ENCODE measurements around the gene TRABD. TPM values are rescaled to one million over a fixed set of nuclear protein-coding genes. Genes with fewer than 3 reads are reported as not detected.
"Not testable (repeated sequence)": the region's sequence is repeated elsewhere in the genome, so short reads cannot be mapped to it uniquely, and the experiment has no call there.

Gene TRABD
- 10 to 100 TPM; 17.1 to 20.7 (median 17.8) TPM for polyA plus RNA-seq (ENCODE audit: insufficient read length in 3 of 3)

- DNase-seq (ENCODE audit: low read depth in 3 of 3, low spot score in 2 of 3), result peak in 2 of 3 donors; percentile 60 to 68
Measured at GRCh38 chr22:50185375-50186087, at the start of gene TRABD. Gene TRABD (plus strand): TSS chr22:50185913. CDS start chr22:50193061, 7,148 bp downstream.

GRCh38 chr22:50136581-50137015, 49.1 kb upstream of the TRABD start:
- no peak for DNase-seq (ENCODE audit: low read depth in 3 of 3, low spot score in 2 of 3)

- not testable (repeated sequence) for DNase-seq (ENCODE audit: low read depth in 3 of 3, low spot score in 2 of 3)
Measured at GRCh38 chr22:50137277-50137676, 48.4 kb upstream of the TRABD start.

- DNase-seq (ENCODE audit: low read depth in 3 of 3, low spot score in 2 of 3), result no peak
Measured at GRCh38 chr22:50138041-50138440, 47.7 kb upstream of the TRABD start.

- DNase-seq (ENCODE audit: low read depth in 3 of 3, low spot score in 2 of 3), result no peak
Measured at GRCh38 chr22:50138988-50139387, 46.7 kb upstream of the TRABD start.

GRCh38 chr22:50139843-50140415, 45.8 kb upstream of the TRABD start:
- no peak for DNase-seq (ENCODE audit: low read depth in 3 of 3, low spot score in 2 of 3)

GRCh38 chr22:50140615-50141014, 45.1 kb upstream of the TRABD start:
- no peak for DNase-seq (ENCODE audit: low read depth in 3 of 3, low spot score in 2 of 3)

- no peak for DNase-seq (ENCODE audit: low read depth in 3 of 3, low spot score in 2 of 3)
Measured at GRCh38 chr22:50141462-50141861, 44.3 kb upstream of the TRABD start.

- no peak for DNase-seq (ENCODE audit: low read depth in 3 of 3, low spot score in 2 of 3)
Measured at GRCh38 chr22:50141891-50142363, 43.8 kb upstream of the TRABD start.

GRCh38 chr22:50143096-50143495, 42.6 kb upstream of the TRABD start:
- DNase-seq (ENCODE audit: low read depth in 3 of 3, low spot score in 2 of 3), result no peak

- no peak for DNase-seq (ENCODE audit: low read depth in 3 of 3, low spot score in 2 of 3)
Measured at GRCh38 chr22:50144005-50144614, 41.6 kb upstream of the TRABD start.

- DNase-seq (ENCODE audit: low read depth in 3 of 3, low spot score in 2 of 3), result no peak
Measured at GRCh38 chr22:50145721-50146438, 39.8 kb upstream of the TRABD start.

- peak in 1 of 3 donors; percentile 39 for DNase-seq (ENCODE audit: low read depth in 3 of 3, low spot score in 2 of 3)
Measured at GRCh38 chr22:50146439-50147238, 39.1 kb upstream of the TRABD start.

- not testable (repeated sequence) for DNase-seq (ENCODE audit: low read depth in 3 of 3, low spot score in 2 of 3)
Measured at GRCh38 chr22:50147258-50148165, 38.2 kb upstream of the TRABD start.

- no peak for DNase-seq (ENCODE audit: low read depth in 3 of 3, low spot score in 2 of 3)
Measured at GRCh38 chr22:50148166-50148500, 37.6 kb upstream of the TRABD start.

GRCh38 chr22:50148991-50149721, 36.6 kb upstream of the TRABD start:
- DNase-seq (ENCODE audit: low read depth in 3 of 3, low spot score in 2 of 3), result no peak

GRCh38 chr22:50150161-50151129, 35.3 kb upstream of the TRABD start:
- no peak for DNase-seq (ENCODE audit: low read depth in 3 of 3, low spot score in 2 of 3)

Data from right renal cortex interstitium (tissue), 3 donors.